H1 (cell line): ENCODE data around the gene TXLNA. TPM values are rescaled to one million over a fixed set of nuclear protein-coding genes. Genes with fewer than 3 reads are reported as not detected.

ENCODE experiments used
- CTCF ChIA-PET: fragments of 300-600 bp; sonication (Branson Sonifier 250); formaldehyde crosslinking; loops from one replicate; lab custom pipeline; 2021; ENCODE audit not compliant: partially characterized antibody; lab: Charles Lee
- POLR2A ChIA-PET: fragments of 300-600 bp; sonication (Branson Sonifier 250); formaldehyde crosslinking; loops from one replicate; lab custom pipeline; 2021; ENCODE audit warnings: inconsistent platforms; ENCODE audit not compliant: partially characterized antibody; lab: Charles Lee
- DNase-seq, 2 experiments: peaks; one replicate each; pipeline versions ENCODE4 v3.0.0 to v3.0.0-alpha.2; 2010 to 2022; ENCODE audit warnings: low spot score in 2 of 2, low read depth in 1 of 2, mixed read lengths in 1 of 2
- FAIRE-seq: peaks from 2 replicates; lab custom pipeline; 2011; peaks lifted over from hg19 to GRCh38; lab: Jason Lieb, UNC
- H2AFZ ChIP-seq: 2 replicates; pipeline ENCODE4 v1.8.1; 2012; ENCODE audit warnings: low read length, inconsistent platforms
- H2AK5ac ChIP-seq: 2 replicates; pipeline ENCODE4 v1.6.1; 2013; ENCODE audit warnings: low read depth, low read length
- H2BK120ac ChIP-seq: replicated peaks from 2 replicates; pipeline ENCODE3; 2013; ENCODE audit warnings: low read depth, low read length, inconsistent platforms
- H2BK12ac ChIP-seq: 2 replicates; pipeline ENCODE4 v1.6.1; 2013; ENCODE audit warnings: low read depth, low read length
- H2BK15ac ChIP-seq: 2 replicates; pipeline ENCODE4 v1.6.1; 2013; ENCODE audit warnings: low read length
- H2BK20ac ChIP-seq: 2 replicates; pipeline ENCODE4 v1.6.1; 2013; ENCODE audit warnings: low read length
- H2BK5ac ChIP-seq: 2 replicates; pipeline ENCODE4 v1.6.1; 2013; ENCODE audit warnings: low read depth, low read length
- H3K14ac ChIP-seq: 2 replicates; pipeline ENCODE4 v1.6.1; 2013; ENCODE audit warnings: inconsistent platforms; ENCODE audit not compliant: insufficient read length
- H3K18ac ChIP-seq: 2 replicates; pipeline ENCODE4 v1.6.1; 2013; ENCODE audit warnings: low read length; ENCODE audit errors: extremely low read depth
- H3K23ac ChIP-seq: 2 replicates; pipeline ENCODE4 v1.6.1; 2013; ENCODE audit warnings: inconsistent platforms; ENCODE audit not compliant: insufficient read length
- H3K23me2 ChIP-seq: 2 replicates; pipeline ENCODE4 v1.6.1; 2013; ENCODE audit warnings: low read depth, low read length
- H3K27ac ChIP-seq: 2 replicates; pipeline ENCODE4 v1.6.1; 2011; ENCODE audit warnings: low read depth, low read length, inconsistent platforms
- H3K27me3 ChIP-seq, 4 experiments: replicated peaks in 1 of 4; 1 replicate in 1 of 4; 2 replicates in 3 of 4; pipeline versions ENCODE4 v1.6.1 to v1.8.1; 2011 to 2013; ENCODE audit warnings: low read length in 3 of 4, mild to moderate bottlenecking in 3 of 4, inconsistent platforms in 2 of 4, mixed read lengths in 2 of 4, moderate library complexity in 1 of 4; ENCODE audit not compliant: control insufficient read depth in 3 of 4, insufficient read depth in 3 of 4; ENCODE audit errors: extremely low read depth in 1 of 4
- H3K36me3 ChIP-seq, 4 experiments: 2 replicates each; pipeline versions ENCODE4 v1.6.1 to v1.8.1; 2011 to 2013; ENCODE audit warnings: mild to moderate bottlenecking in 4 of 4, low read length in 3 of 4, moderate library complexity in 2 of 4, control low read depth in 1 of 4, inconsistent platforms in 1 of 4; ENCODE audit not compliant: insufficient read depth in 4 of 4, control insufficient read depth in 2 of 4
- H3K4ac ChIP-seq: replicated peaks from 2 replicates; pipeline ENCODE3; 2013; ENCODE audit warnings: low read length, low read depth, mixed read lengths, inconsistent platforms; ENCODE audit not compliant: insufficient read length
- H3K4me1 ChIP-seq, 4 experiments: replicated peaks in 1 of 4; 1 replicate in 1 of 4; 2 replicates in 3 of 4; pipeline versions ENCODE4 v1.6.1 to v1.8.1; 2011 to 2013; ENCODE audit warnings: low read length in 3 of 4, inconsistent platforms in 2 of 4, mixed read lengths in 1 of 4; ENCODE audit not compliant: insufficient read depth in 4 of 4, control insufficient read depth in 3 of 4
- H3K4me2 ChIP-seq, 2 experiments: 2 replicates each; pipeline versions ENCODE4 v1.6.1 to v1.8.1; 2011 to 2013; ENCODE audit warnings: low read depth in 2 of 2, low read length in 2 of 2, control low read depth in 1 of 2, inconsistent platforms in 1 of 2, mild to moderate bottlenecking in 1 of 2; ENCODE audit not compliant: insufficient read depth in 1 of 2
- H3K4me3 ChIP-seq, 4 experiments: fragments of 200-600, 300-600 bp in 1 of 4; sonication (generic), shearing (Covaris generic), sonication (Bioruptor Twin) in 1 of 4; 2 replicates each; pipeline versions ENCODE4 v1.5.1 to v1.8.1; 2011 to 2016; ENCODE audit warnings: low read length in 4 of 4, low read depth in 3 of 4, control low read depth in 2 of 4, inconsistent platforms in 2 of 4, mild to moderate bottlenecking in 2 of 4, mixed read lengths in 1 of 4, moderate library complexity in 1 of 4; ENCODE audit not compliant: insufficient read depth in 2 of 4; ENCODE audit errors: extremely low read depth in 1 of 4
- H3K56ac ChIP-seq: replicated peaks from 2 replicates; pipeline ENCODE3; 2013; ENCODE audit warnings: low read depth, mild to moderate bottlenecking, mixed read lengths, low read length, inconsistent platforms; ENCODE audit not compliant: insufficient read length
- H3K79me1 ChIP-seq: 2 replicates; pipeline ENCODE4 v1.6.1; 2013; ENCODE audit warnings: low read depth, low read length, control low read depth
- H3K79me2 ChIP-seq, 2 experiments: 2 replicates each; pipeline versions ENCODE4 v1.6.1 to v1.8.1; 2012 to 2013; ENCODE audit warnings: low read length in 2 of 2, mild to moderate bottlenecking in 2 of 2, inconsistent platforms in 1 of 2; ENCODE audit not compliant: insufficient read depth in 2 of 2, control insufficient read depth in 1 of 2
- H3K9ac ChIP-seq, 4 experiments: replicated peaks in 1 of 4; 1 replicate in 1 of 4; 2 replicates in 3 of 4; pipeline versions ENCODE4 v1.6.1 to v1.8.1; 2011 to 2013; ENCODE audit warnings: low read depth in 3 of 4, low read length in 3 of 4, control low read depth in 2 of 4, mild to moderate bottlenecking in 2 of 4, moderate library complexity in 2 of 4, inconsistent platforms in 1 of 4; ENCODE audit errors: extremely low read depth in 1 of 4
- H3K9me3 ChIP-seq, 2 experiments: 2 replicates each; pipeline versions ENCODE4 v1.6.1 to v1.8.1; 2012 to 2013; ENCODE audit warnings: mild to moderate bottlenecking in 2 of 2, moderate library complexity in 2 of 2, control low read depth in 1 of 2, inconsistent platforms in 1 of 2, low read depth in 1 of 2, low read length in 1 of 2, mixed read lengths in 1 of 2; ENCODE audit not compliant: insufficient read depth in 2 of 2
- H4K20me1 ChIP-seq, 2 experiments: replicated peaks in 1 of 2; 2 replicates each; pipeline versions ENCODE3 to v1.8.1; 2011 to 2013; ENCODE audit warnings: inconsistent platforms in 2 of 2, low read length in 2 of 2, mild to moderate bottlenecking in 1 of 2; ENCODE audit not compliant: insufficient read depth in 2 of 2, control insufficient read depth in 1 of 2
- H4K5ac ChIP-seq: 2 replicates; pipeline ENCODE4 v1.6.1; 2013; ENCODE audit warnings: low read length, low read depth, mixed read lengths, inconsistent platforms; ENCODE audit not compliant: insufficient read length
- H4K8ac ChIP-seq: 2 replicates; pipeline ENCODE4 v1.8.0; 2013; ENCODE audit warnings: mild to moderate bottlenecking, moderate library complexity, low read length, inconsistent platforms; ENCODE audit not compliant: insufficient read depth; ENCODE audit errors: extremely low read depth
- H4K91ac ChIP-seq: replicated peaks from 2 replicates; pipeline ENCODE3; 2013; ENCODE audit warnings: low read length, mixed read lengths, inconsistent platforms; ENCODE audit not compliant: insufficient read length
- ASH2L ChIP-seq: fragments of 200-600, 300-600 bp; sonication (generic); IDR thresholded peaks from one replicate; pipeline ENCODE4 v1.7.1; 2017; ENCODE audit warnings: low read length
- ATF2 ChIP-seq: IDR thresholded peaks from 2 replicates; pipeline ENCODE4 v1.6.1; 2012; ENCODE audit warnings: low read length, inconsistent platforms
- CEBPB ChIP-seq: IDR thresholded peaks from 2 replicates; pipeline ENCODE4 v1.6.1; 2012; ENCODE audit warnings: low read depth, low read length
- EGR1 ChIP-seq: IDR thresholded peaks from 2 replicates; pipeline ENCODE4 v1.6.1; 2011; ENCODE audit warnings: low read depth, low read length, borderline replicate concordance
- JUN ChIP-seq: IDR thresholded peaks from 2 replicates; pipeline ENCODE4 v1.6.1; 2011; ENCODE audit warnings: low read depth, mild to moderate bottlenecking, improper control_type of control experiment, low read length
- RXRA ChIP-seq: IDR thresholded peaks from 2 replicates; pipeline ENCODE4 v1.6.1; 2011; ENCODE audit warnings: low read depth, mild to moderate bottlenecking, low read length, moderate library complexity; ENCODE audit not compliant: insufficient read depth
- SRF ChIP-seq: IDR thresholded peaks from 2 replicates; pipeline ENCODE4 v1.6.1; 2011; ENCODE audit warnings: mild to moderate bottlenecking, low read depth, low read length, moderate library complexity
- WGBS, 2 experiments: shearing (Covaris generic) in 1 of 2; methylation state at CpG; one replicate each; pipeline versions ENCODE4 v1.1.6 to v1.1.7; 2013 to 2015; ENCODE audit warnings: low lambda C conversion rate in 2 of 2, mixed read lengths in 2 of 2, inconsistent platforms in 1 of 2, low coverage in 1 of 2, missing lambda C conversion rate in 1 of 2; ENCODE audit not compliant: insufficient replicate concordance in 2 of 2, insufficient coverage in 1 of 2, insufficient read length in 1 of 2; ENCODE audit errors: extremely low coverage in 1 of 2, missing lambda C conversion rate in 1 of 2; 5-methylcytosine and 5-hydroxymethylcytosine counted together
- polyA plus RNA-seq, 7 experiments: library from polyadenylated mRNA; depleted of rRNA in 3 of 7; stranded (reverse) in 5 of 7; unstranded in 2 of 7; fragments of >200 nt in 5 of 7; fragments of 200-250 nt in 2 of 7; gene quantifications; 1 replicate in 5 of 7; 2 replicates in 1 of 7; 4 replicates in 1 of 7; pipeline versions ENCODE4 v1.2.1 to v1.2.3, GENCODE V29; 2011 to 2013; ENCODE audit warnings: missing spikeins in 2 of 7, mixed read lengths in 2 of 7
- total RNA-seq: library from RNA; stranded (reverse); fragmentation: NEBNext Ultra II Directional; extraction: Animal tissue kit (Norgen Biotek cat#: 25700); gene quantifications from 2 replicates; pipeline ENCODE4 v1.2.1, GENCODE V29; 2021

The TXLNA gene
- total and polyA plus RNA-seq, 2 of the 8 experiments (the other 6 are each of a cell fraction or from before 2014, with no cell fraction given) = 31.3 to 46.9 TPM

- Histone ChIP-seq H2BK5ac (0 out of 2 replicates have a peak overlapping the region, but pooled peaks have one; percentile 68), H3K9me3 (no peaks in the 10 kb centered on the region), H4K8ac (no peak overlapping the region), H3K4ac (no peak overlapping the region), H3K79me2 (peaks cover 0 to 24% of the 10 kb centered on the region in 2 experiments; a peak in 3 of 4 replicates), H2AK5ac (no peak overlapping the region), H2BK120ac (no peak overlapping the region), H2BK15ac (no peak overlapping the region), H4K5ac (no peak overlapping the region), H2AFZ (no peak overlapping the region), H3K4me1 (peaks cover 0 to 7% (median 2%) of the 10 kb centered on the region in 4 experiments; a peak in 3 of 7 replicates), H3K56ac (no peak overlapping the region), H3K27ac (peak overlapping the region; percentile 22; the same call in 1 of the 2 replicates), H4K91ac (no peak overlapping the region), H3K9ac (peak overlapping the region in 1 of 4 experiments; percentile 15; a peak in 2 of 7 replicates), H3K4me3 (peak overlapping the region; percentile 66 to 97 (median 88); a peak in 7 of 8 replicates), H4K20me1 (peaks cover 0 to 1% of the 10 kb centered on the region in 2 experiments), H3K14ac (no peak overlapping the region), H3K27me3 (no peaks in the 10 kb centered on the region), H3K4me2 (peak overlapping the region; percentile 65 to 84), H3K18ac (no peak overlapping the region), H3K23ac (no peak overlapping the region), H3K23me2 (peaks cover 8% of the 10 kb centered on the region; the same call in 1 of the 2 replicates), H2BK20ac (no peak overlapping the region), H3K36me3 (peaks cover 6 to 22% (median 13%) of the 10 kb centered on the region in 4 experiments; a peak in 7 of 8 replicates), H3K79me1 (peaks cover 2% of the 10 kb centered on the region; the same call in 1 of the 2 replicates), H2BK12ac (no peak overlapping the region)
- ChIA-PET POLR2A (interaction anchor here (0.8 to 8.0 kb wide), 11 partner anchors 11 to 112 kb away, joined by 3 to 52 read pairs (median 5); partner anchors contain the start of genes DCDC2B, IQCC and LCK), CTCF (interaction anchor here (0.5 to 2.3 kb wide), 7 partner anchors 8 to 1458 kb away, joined by 3 to 7 read pairs (median 3); partner anchors contain the start of gene DCDC2B)
- no peak for FAIRE-seq
- no peak for TF ChIP-seq SRF
- TF ChIP-seq ASH2L = no peak
- TF ChIP-seq EGR1 = no peak
- no peak for TF ChIP-seq JUN
- TF ChIP-seq ATF2 = no peak
- no peak for TF ChIP-seq CEBPB
- TF ChIP-seq RXRA = no peak
- DNase-seq = no peak
- 79% methylated on average over 4 of the region's 4 CpGs; no CpG with 5 or more reads in 1 of the 2 experiments for WGBS, 2 experiments
These were observed 41.5 kb downstream of the TXLNA start for GRCh38 chr1:32220746-32221580.
